Heart left ventricle (tissue), 13 donors: Measurements from ENCODE around the gene ROBO1.

ENCODE experiments used
- CTCF ChIP-seq, 12 donors: fragments of 200-600 bp; sonication (generic) in 4 of 12; IDR thresholded peaks; one replicate each; pipeline versions ENCODE4 v1.5.0 to v1.8.0; 2018 to 2022; ENCODE audit warnings: antibody characterized with exemption in 12 of 12, mild to moderate bottlenecking in 5 of 12
- POLR2A ChIP-seq, 2 donors: fragments of 450-650 bp; IDR thresholded peaks; one replicate each; pipeline ENCODE4 v1.6.1; 2017; ENCODE audit warnings: antibody characterized with exemption in 2 of 2, mild to moderate bottlenecking in 2 of 2, moderate library complexity in 2 of 2
- donor health status: ischemic (EF 13 %, LVEDD 7.1; RV severe dilation, severe dysfunction).
- donor health status: DM: no; HTN: yes; CAD: no.
- donor health status: DM: no; HTN: no; CAD: no.
- donor health status: ischemic (EF 25% LVEDD 6.9; RV normal size, moderate dysfunction).
- donor health status: ischemic (EF 25% LVEDD 5.7; RV mildly dilated, moderate dysfunction).
- donor health status: ischemic (EF 35%, LVEDD 5.7; RV mildly dilated, moderate dysfunction).
- donor health status: nonischemic (EF 11% LVEDD 7.7; RV severe dilation, severe dysfunction).
- donor health status: DM: yes; HTN: yes; CAD: no.
- donor health status: PGD.
- donor health status: ischemic (EF 29% LVEDD 5.4; RV normal size, mild dysfunction).
- donor health status: nonischemic (EF 23%, LVEDD 6.1; RV moderate dilation, normal function).

GRCh38 chr3:78834910-78835309, 932.9 kb downstream of the ROBO1 start:
- no peak for TF ChIP-seq CTCF (IDR thresholded peaks at IDR 0.05)
- TF ChIP-seq POLR2A (IDR thresholded peaks at IDR 0.05) = no peak
